ENCODE results near the gene PHF12.

The PHF12 gene

GRCh38 chr17:28975031-28975430 is 23.7 kb upstream of the PHF12 start:
- no peaks in the 10 kb centered on the region for H3K79me2 ChIP-seq (ENCODE audit: control insufficient read depth, low read length)

GRCh38 chr17:28974451-28974850 is 23.1 kb upstream of the PHF12 start:
- Histone ChIP-seq H4K20me1 (ENCODE audit: control insufficient read depth, insufficient read depth, low read depth, low read length) (no peaks in the 10 kb centered on the region), H3K4me2 (ENCODE audit: low read length) (no peak overlapping the region), H3K36me3 (ENCODE audit: control insufficient read depth, low read length) (no peaks in the 10 kb centered on the region), H3K9me3 (ENCODE audit: control insufficient read depth, insufficient read depth, low read length) (no peaks in the 10 kb centered on the region), H3K9me2 (replicated peaks; ENCODE audit: control insufficient read depth, low read length) (no peaks in the 10 kb centered on the region), H3K4me3 (ENCODE audit: low read length) (no peak overlapping the region), H3K27ac (ENCODE audit: low read depth, low read length) (no peak overlapping the region), H3K27me3 (ENCODE audit: control insufficient read depth, low read length) (peaks cover 3% of the 10 kb centered on the region; the same call in 1 of the 2 replicates), H3K79me2 (ENCODE audit: control insufficient read depth, low read length) (no peaks in the 10 kb centered on the region), H3F3A (ENCODE audit: control insufficient read depth, insufficient read depth) (no peaks in the 10 kb centered on the region), H3K4me1 (ENCODE audit: control insufficient read depth, low read length) (peaks cover 10% of the 10 kb centered on the region)
- TF ChIP-seq, protein P1, sequence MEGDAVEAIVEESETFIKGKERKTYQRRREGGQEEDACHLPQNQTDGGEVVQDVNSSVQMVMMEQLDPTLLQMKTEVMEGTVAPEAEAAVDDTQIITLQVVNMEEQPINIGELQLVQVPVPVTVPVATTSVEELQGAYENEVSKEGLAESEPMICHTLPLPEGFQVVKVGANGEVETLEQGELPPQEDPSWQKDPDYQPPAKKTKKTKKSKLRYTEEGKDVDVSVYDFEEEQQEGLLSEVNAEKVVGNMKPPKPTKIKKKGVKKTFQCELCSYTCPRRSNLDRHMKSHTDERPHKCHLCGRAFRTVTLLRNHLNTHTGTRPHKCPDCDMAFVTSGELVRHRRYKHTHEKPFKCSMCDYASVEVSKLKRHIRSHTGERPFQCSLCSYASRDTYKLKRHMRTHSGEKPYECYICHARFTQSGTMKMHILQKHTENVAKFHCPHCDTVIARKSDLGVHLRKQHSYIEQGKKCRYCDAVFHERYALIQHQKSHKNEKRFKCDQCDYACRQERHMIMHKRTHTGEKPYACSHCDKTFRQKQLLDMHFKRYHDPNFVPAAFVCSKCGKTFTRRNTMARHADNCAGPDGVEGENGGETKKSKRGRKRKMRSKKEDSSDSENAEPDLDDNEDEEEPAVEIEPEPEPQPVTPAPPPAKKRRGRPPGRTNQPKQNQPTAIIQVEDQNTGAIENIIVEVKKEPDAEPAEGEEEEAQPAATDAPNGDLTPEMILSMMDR (IDR thresholded peaks at IDR 0.05; ENCODE audit: low read depth, low read length, poor library complexity, severe bottlenecking), result no peak
- TF ChIP-seq EZH2phosphoT487 (IDR thresholded peaks at IDR 0.05; ENCODE audit: borderline replicate concordance, low read length), result no peak

More at GRCh38 chr17:28975031-28975430, 23.7 kb upstream of the PHF12 start:
- Histone ChIP-seq H3F3A (ENCODE audit: control insufficient read depth, insufficient read depth) (no peaks in the 10 kb centered on the region), H3K27ac (ENCODE audit: low read depth, low read length) (no peak overlapping the region), H4K20me1 (ENCODE audit: control insufficient read depth, insufficient read depth, low read depth, low read length) (no peaks in the 10 kb centered on the region), H3K4me3 (ENCODE audit: low read length) (no peak overlapping the region), H3K4me1 (ENCODE audit: control insufficient read depth, low read length) (peaks cover 5% of the 10 kb centered on the region), H3K36me3 (ENCODE audit: control insufficient read depth, low read length) (no peaks in the 10 kb centered on the region), H3K4me2 (ENCODE audit: low read length) (no peak overlapping the region), H3K9me3 (ENCODE audit: control insufficient read depth, insufficient read depth, low read length) (no peaks in the 10 kb centered on the region), H3K9me2 (replicated peaks; ENCODE audit: control insufficient read depth, low read length) (no peaks in the 10 kb centered on the region), H3K27me3 (ENCODE audit: control insufficient read depth, low read length) (peaks cover 3% of the 10 kb centered on the region; the same call in 1 of the 2 replicates)
- TF ChIP-seq, protein P1 (IDR thresholded peaks at IDR 0.05; ENCODE audit: low read depth, low read length, poor library complexity, severe bottlenecking), result no peak
- TF ChIP-seq EZH2phosphoT487 (IDR thresholded peaks at IDR 0.05; ENCODE audit: borderline replicate concordance, low read length), result no peak

DNA sequence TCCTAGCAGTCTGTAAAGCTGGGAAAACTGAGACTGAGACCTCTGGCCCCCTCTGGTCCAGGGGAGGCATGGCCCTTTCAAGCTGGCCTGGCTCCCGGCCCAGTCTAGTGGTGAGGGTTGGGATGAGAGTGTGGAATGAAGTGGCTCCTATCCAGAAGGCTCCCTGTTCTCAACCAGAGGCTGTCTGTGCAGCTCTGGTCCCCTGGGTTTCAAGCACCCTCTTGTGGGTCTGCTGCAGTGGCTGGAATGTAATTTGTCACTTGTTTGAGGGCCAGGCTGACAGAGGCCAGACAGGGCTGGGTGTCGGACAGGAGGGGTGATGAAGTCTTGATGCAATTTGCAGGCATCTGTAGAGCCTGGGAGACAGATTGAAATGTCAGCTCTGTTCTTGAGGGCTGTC is 22.1 kb upstream of the PHF12 start:
- no peak overlapping the region for H3K27ac ChIP-seq (ENCODE audit: low read depth, low read length)
- no peaks in the 10 kb centered on the region for H3K9me2 ChIP-seq (replicated peaks; ENCODE audit: control insufficient read depth, low read length)
- no peaks in the 10 kb centered on the region for H3K9me3 ChIP-seq (ENCODE audit: control insufficient read depth, insufficient read depth, low read length)
- no peaks in the 10 kb centered on the region for H4K20me1 ChIP-seq (ENCODE audit: control insufficient read depth, insufficient read depth, low read depth, low read length)
- no peaks in the 10 kb centered on the region for H3K79me2 ChIP-seq (ENCODE audit: control insufficient read depth, low read length)
- TF ChIP-seq, protein P1 (IDR thresholded peaks at IDR 0.05; ENCODE audit: low read depth, low read length, poor library complexity, severe bottlenecking), result no peak
- no peak for TF ChIP-seq EZH2phosphoT487 (IDR thresholded peaks at IDR 0.05; ENCODE audit: borderline replicate concordance, low read length)
- no peak overlapping the region for H3K4me2 ChIP-seq (ENCODE audit: low read length)
- H3K4me1 ChIP-seq (ENCODE audit: control insufficient read depth, low read length), result peaks cover 10% of the 10 kb centered on the region
- no peak overlapping the region for H3K4me3 ChIP-seq (ENCODE audit: low read length)
- H3F3A ChIP-seq (ENCODE audit: control insufficient read depth, insufficient read depth), result no peaks in the 10 kb centered on the region
- no peaks in the 10 kb centered on the region for H3K36me3 ChIP-seq (ENCODE audit: control insufficient read depth, low read length)
- peaks cover 3% of the 10 kb centered on the region; the same call in 1 of the 2 replicates for H3K27me3 ChIP-seq (ENCODE audit: control insufficient read depth, low read length)
